AG08395 (cell line): ENCODE results near the gene SLC27A5.

Experiments used
- DNase-seq: peaks from one replicate; pipeline ENCODE4 v3.0.0; 2012; ENCODE audit warnings: mixed read lengths, low spot score

SLC27A5 gene, protein sequence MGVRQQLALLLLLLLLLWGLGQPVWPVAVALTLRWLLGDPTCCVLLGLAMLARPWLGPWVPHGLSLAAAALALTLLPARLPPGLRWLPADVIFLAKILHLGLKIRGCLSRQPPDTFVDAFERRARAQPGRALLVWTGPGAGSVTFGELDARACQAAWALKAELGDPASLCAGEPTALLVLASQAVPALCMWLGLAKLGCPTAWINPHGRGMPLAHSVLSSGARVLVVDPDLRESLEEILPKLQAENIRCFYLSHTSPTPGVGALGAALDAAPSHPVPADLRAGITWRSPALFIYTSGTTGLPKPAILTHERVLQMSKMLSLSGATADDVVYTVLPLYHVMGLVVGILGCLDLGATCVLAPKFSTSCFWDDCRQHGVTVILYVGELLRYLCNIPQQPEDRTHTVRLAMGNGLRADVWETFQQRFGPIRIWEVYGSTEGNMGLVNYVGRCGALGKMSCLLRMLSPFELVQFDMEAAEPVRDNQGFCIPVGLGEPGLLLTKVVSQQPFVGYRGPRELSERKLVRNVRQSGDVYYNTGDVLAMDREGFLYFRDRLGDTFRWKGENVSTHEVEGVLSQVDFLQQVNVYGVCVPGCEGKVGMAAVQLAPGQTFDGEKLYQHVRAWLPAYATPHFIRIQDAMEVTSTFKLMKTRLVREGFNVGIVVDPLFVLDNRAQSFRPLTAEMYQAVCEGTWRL

DNA sequence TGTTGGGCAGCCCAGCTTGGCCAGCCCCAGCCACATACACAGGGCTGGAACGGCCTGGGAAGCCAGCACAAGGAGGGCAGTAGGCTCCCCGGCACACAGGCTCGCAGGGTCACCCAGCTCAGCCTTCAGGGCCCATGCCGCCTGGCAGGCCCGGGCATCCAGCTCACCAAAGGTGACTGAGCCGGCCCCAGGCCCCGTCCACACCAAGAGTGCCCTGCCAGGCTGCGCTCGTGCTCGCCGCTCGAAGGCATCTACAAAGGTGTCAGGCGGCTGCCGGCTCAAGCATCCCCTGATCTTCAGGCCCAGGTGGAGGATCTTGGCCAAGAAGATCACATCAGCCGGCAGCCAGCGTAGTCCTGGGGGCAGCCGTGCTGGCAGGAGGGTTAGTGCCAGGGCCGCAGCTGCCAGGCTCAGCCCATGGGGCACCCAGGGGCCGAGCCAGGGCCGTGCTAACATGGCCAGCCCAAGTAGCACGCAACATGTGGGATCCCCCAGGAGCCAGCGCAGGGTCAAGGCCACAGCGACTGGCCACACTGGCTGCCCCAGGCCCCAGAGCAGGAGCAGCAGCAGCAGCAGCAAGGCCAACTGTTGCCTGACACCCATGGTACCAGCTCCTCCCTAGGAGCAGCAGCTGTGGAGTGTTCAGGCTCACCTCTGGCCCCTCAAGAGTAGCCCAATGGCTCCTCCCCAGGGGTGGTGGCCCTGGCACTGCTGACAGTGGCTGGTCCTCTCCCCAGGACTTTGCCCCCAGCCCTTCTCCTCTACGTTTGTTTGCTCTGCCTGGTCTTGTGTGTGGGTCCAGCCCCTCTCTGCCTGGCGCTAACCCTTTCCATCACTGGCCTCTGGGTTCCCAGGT lies at the start of gene SLC27A5:
Gene SLC27A5 (minus strand): TSS at position 640 of the 856 bp plus-strand sequence. CDS start 37 bp downstream, at position 603.
- DNase-seq: no peak

DNA sequence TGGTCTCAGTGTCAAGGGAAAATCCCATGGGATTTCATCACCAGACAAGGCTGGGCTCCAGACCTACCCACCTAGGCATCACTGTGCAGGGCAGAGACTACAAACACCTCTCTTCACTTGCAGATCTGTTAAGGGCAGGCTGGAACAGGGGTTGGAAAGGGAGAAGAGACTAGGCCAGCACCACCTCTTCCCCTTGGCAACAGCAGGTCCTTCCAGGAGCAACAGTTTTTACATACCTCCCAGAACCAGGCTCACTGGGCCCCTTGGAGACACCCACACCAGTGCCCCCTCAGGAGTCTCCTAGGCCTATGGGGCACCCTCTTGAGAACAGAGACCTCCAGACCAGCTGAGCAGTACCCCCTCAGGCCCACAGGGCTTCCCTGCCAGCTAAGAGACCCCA lies 49.1 kb upstream of the SLC27A5 start:
- DNase-seq: no peak

DNA sequence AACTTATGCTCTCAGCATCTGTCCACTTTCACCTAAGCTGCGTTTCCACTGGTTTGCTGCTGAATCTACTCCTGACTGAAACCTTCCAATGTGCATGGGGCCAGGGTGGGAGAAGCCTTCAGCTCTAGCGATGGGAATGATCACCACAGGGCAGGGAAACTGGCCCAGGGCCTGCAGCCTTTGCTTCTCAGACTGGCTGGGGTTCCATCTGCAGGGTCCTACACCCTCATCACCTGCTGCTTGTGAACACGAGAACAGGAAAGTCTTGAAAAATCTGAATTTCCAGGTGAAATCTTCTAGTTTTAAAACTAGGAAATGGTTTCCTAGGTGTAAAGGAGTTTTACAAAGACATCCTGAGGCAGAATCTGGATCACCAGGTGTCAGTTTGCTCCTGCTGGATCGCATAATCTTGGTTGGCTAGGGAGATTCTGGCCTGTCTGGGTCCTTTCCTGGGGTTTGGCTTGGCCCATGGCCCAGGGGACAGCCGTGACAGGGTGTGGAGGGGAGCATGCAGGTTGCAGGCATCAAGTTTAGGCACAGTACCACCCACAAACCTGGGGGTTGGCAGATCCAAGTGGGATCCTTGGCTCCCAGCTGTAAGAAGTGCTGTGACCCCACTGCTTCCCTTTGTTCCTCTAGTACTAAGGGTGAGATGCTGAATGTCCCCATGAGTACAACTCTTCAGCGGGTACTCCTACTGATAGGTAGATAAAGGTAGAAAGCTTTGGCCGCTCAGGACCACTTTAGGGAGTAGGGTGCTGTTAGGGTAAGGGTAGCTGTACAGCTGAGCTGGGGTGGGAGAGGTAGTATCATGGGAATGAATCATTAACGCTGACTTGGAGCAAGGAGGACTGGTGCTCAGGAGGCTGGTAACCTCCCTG lies 48.5 kb upstream of the SLC27A5 start:
- DNase-seq: no peak

DNA sequence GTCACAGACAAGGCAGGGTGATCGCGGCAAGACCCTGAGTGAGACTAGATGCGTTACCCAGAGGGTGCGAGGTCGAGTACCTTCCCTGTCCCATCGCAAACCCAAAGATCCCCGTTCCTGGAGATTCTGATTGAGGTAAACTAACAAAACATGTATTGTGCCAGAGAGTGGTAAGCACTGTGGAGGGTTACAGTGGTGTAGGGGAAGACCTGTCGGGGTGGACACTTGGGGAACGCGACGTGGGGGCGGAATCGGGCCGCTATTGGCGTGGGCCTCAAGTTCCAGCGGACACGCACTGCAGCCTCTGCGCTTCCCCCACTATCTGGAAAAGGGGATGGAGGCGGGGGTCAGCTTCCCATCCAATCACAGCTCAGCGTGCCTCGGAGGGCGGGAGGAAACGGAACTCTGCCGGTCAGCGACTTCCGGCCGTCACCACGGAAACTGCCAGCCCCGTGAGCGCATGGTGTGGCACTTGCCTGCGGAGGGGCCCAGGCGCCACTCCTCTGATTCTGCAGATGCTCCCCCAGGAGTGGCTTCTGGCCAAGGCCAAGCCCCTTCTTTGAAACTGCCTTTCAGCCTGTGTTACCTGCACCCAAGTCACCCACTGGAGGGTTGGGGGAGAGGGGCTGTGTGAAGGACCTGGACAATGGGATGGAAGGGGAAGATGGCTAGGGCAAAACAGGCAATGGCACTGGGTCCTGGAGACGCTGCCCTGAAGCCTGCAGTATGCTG lies 47.6 kb upstream of the SLC27A5 start:
- peak; percentile 96 for DNase-seq

DNA sequence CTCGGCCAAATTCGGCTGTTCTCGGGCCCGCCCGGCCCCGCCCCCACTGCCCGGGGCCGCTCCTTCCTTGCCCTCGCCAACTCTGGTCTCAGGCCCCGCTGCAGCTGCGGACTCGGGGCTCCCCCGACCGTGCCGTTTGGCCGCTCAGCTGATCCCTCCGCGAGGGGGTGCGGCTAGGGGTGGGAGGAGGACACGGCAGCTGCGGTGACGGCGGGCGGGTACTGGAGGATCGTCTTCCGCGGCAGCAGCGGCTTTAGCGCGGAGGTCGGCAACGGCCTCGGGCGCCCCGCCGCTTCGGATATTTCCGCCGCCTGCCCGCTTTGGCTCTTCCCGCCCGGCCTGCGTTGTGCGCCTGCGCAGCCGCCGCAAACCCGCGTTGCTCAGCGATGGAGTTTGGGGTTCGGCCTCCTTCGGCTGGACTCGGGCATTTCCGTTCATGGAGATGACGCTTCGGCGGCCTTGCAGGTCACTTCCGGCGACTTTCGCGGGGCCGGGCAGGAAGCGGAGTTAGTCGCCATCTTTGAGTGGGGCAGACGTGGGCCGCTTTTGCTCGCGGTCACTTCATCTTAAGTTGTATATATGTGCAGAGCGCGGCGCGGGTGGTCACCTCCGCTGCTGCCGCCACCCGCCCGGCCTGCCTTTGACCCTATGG lies 47.0 kb upstream of the SLC27A5 start:
- peak; percentile 95 for DNase-seq

DNA sequence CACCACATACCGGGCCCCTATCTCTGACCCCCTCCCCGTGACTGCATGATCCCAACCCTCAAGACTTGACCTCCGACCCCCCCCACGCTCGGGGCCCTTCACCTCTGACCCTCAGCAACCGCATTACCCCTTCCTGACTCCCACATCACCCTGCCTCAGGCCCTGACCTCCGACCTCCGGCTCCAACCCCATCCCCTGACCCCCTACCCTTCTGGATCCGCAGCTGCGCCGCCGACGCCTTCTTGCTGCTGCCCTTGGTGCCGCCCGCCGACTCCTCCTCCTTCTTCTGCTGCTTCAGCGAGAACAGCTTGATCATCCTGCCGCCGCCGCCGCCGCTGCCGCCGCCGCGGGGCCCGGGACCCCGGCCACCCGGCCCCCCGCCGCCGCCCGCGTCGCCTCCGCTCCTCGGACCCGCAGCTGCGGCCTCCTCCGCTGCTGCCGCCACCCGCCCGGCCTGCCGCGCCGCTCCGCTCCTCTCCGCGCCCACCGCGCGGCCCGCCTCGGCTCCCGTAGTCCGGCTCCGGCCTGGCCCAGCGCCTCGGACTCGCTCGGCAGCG lies 46.4 kb upstream of the SLC27A5 start, which contains the start of gene UBE2M:
Gene UBE2M (minus strand): TSS at position 546 of the 557 bp plus-strand sequence. CDS start 230 bp downstream, at position 316.
- DNase-seq: no peak

DNA sequence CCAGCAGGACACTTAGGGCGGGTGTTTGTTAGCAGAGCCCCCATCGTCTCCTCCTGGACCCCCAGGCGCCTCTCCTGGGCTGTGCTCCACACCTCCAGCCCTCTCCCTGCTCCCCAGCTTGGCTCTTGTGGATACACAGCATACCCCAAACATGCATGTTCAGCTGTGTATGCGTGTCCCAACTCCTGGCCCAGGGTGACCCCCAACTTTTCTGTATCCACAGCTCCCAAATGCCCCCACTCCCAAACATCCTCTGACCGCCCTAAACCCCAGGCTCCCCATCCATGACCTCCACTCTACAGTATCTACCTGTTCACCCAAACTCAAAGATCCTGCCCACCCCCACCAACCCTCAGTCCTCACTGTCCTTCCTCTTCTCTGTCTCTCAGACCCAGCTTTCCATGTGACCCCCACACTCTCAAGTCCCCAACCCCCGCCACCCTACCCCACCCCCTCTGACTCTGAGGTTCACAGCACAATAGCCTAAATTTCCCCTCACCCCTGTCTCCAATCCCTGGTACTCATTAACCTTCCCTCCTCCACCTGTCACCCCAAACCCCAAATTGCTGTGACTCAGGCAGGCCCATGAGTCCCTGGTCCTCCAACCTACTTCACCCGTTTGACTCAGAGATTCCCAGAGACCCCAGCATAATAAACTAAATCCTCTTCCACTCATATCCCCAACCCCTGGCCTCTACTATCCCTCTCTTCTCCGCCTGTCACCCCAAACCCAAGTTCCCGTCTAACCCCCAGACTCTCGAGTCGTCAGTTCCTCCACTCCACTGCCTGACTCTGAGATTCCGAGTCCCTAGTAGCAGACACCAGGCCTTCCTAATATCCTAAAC lies 45.7 kb upstream of the SLC27A5 start:
- no peak for DNase-seq

DNA sequence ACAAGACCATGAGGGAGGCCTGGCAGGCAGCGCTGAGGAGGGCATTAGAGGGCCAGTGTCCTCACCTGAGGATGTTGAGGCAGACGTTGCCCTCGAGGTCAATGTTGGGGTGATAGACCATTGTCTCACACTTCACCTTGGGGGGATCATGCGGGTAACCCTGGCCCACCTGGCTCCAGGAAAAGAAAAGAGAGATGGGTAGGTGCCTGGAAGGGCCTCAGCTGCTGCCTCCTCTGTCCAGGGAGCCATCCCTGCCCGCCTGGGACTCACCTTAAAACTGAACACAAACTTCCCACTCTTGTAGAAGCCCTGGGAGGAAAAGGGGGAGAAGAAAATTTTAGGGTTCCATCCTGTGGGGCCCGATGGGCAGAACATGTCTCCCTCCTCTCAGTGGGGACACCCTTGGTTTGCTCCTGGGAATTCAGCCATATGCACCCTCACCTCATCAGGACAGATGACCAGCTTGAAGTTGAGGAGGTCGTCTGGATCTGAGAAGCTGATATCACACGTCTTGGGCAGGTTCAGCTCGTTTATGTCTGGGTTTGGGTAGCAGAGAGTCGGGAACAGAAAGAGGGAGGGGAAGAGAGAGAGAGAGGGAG lies 44.9 kb upstream of the SLC27A5 start:
- no peak for DNase-seq

DNA sequence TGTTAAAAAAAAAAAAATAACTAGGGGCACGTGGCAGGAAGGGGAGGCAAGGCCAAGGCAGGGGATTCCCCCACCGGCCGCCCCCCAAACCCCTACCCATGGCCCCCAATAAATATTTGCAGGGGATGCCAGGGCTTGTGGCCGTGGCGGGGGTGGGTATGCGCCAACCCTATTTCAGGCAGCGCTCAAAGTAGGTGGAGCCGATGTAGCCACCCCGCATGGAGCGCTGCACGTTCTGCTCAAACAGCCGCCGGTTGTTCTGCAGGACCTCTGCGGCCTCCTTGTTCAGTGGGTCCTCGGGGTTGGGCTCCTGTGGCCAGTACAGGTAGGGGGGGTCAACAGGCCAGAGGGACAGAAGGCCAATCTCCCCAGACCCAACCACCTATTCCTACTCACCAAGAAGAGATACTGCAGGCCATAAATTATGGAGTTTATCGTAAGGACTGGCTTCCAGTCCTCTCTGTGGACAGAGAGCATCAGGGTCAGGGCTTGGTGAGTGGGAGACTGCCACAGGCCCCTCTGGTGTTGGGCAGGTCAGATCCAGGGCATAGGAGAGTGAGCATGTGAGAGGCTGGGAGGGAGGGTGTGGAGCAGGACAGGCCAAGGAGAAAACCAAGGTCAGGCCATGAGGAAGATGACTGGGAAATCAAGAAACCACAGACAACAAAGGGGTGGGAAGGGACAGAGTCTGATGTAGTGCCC lies 44.3 kb upstream of the SLC27A5 start:
- no peak for DNase-seq

DNA sequence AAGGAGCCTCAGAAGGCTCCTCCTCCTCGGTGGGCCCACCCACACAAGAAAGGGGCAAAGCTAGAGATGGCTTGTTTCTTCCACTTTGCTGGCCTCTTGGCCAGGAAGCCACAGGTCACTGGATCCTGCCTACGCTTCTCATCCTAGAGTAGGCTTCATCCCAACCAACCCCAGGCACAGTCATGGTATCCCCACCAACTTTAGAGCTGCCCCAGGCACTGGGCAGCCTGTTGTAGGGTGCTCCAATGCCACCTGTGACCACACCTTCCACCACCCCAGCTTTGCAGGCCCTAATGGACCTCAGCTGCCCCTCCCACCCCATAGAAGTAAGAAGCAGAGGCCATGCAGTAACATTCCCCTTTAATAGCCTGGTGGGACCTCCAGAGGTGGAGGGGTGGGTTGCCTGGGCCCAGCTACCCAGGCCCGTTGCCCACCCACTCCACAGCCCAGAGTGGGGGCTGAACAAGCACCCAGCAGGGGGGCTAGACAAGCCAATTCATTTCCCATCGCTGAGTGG lies 43.6 kb upstream of the SLC27A5 start:
- no peak for DNase-seq

DNA sequence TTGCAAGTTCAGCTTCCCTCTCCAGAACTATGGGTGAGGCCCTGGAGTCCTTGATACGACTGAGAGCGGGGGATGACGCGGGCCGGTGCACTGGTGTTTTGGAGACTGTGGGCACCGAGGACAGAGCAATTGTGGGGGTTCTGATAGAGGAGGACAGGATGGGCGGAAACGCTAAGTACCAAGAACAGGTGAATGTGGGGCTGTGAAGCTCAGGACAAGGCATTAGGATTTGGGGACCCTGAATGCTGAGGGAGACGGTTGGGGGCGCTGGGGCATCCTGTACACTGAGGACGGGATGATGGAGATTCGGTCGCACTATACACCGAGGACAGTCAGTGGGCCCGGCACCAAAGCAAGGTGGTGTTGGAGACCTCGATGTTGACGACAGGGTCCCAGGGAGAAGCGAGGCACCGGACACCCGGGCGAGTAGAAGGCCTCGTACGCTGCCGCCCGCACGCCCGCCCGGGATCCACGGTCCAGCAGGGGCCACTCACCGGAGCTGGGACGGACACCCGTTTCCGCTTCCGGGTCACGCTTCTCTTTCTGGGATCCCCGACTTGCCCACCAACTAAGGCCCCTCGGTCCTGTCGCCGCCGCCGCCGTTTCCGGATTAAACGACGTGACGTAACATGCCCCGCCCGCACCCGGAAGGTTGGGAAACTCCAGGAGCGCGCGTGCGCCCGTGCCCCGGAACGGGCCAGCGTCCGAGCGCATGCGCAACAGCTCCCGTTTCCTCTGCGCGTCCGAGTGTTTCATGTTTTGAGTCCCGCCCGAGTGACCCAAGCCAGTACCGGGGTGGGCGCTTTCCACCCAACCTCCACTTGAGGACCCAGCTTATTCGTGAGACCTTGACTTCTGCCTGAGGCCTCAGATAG lies 42.9 kb upstream of the SLC27A5 start, which contains the start of gene CHMP2A:
Gene CHMP2A (minus strand): TSS at position 612 of the 875 bp plus-strand sequence. CDS start 893 bp downstream, outside the sequence.
- DNase-seq: peak; percentile 99

DNA sequence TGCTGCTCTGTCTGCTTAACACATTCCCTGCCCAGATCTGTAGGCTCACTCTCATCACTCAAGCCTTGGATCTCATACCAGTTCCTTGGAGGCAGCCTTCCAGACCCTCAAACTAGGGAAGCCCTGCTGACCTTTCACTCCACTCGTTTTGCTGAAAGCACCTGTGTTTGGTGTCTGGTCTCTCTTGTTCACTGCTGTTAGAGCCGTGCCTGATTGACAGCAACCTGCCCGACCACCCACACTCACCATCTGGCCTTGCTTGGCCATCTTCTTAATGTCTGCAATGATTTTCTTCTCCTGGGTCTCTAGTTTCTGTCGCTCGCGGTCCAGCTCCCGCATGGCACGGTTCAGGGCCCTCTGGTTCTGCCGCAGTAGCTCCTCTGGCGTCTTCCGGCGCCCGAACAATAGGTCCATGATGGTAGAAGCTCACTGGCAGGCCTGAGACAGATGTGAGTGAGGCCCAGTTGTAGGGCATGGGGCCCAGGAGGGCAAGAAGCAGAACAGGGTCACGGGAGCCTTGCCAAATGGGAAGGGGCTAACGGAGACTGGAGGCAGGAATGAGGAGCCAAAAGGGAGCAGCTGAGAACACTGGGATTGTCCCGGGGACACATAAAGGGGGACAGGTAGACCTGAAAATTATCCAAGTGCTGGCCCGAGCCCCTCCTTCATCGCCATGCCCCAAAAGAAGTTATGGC lies 42.2 kb upstream of the SLC27A5 start:
- DNase-seq: no peak

DNA sequence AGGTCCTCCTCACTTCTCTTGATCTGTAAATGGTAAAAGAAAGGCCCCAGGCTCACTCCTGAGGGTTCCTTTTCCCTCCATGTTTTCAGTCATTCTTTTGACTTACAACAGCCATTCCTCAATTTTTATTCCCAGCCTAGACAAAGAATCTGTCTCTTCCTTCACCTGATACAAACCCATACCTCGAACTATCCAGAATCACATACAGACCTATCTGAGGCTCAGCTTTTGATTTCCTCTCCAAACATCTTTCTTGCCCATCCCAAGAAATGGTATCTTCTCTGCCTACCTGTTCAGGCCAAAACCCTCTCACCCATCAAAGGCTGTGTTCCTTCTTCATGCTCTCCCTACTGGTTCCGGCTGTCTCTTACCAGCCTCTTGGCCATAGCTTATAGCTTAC lies 40.9 kb upstream of the SLC27A5 start:
- DNase-seq: no peak

DNA sequence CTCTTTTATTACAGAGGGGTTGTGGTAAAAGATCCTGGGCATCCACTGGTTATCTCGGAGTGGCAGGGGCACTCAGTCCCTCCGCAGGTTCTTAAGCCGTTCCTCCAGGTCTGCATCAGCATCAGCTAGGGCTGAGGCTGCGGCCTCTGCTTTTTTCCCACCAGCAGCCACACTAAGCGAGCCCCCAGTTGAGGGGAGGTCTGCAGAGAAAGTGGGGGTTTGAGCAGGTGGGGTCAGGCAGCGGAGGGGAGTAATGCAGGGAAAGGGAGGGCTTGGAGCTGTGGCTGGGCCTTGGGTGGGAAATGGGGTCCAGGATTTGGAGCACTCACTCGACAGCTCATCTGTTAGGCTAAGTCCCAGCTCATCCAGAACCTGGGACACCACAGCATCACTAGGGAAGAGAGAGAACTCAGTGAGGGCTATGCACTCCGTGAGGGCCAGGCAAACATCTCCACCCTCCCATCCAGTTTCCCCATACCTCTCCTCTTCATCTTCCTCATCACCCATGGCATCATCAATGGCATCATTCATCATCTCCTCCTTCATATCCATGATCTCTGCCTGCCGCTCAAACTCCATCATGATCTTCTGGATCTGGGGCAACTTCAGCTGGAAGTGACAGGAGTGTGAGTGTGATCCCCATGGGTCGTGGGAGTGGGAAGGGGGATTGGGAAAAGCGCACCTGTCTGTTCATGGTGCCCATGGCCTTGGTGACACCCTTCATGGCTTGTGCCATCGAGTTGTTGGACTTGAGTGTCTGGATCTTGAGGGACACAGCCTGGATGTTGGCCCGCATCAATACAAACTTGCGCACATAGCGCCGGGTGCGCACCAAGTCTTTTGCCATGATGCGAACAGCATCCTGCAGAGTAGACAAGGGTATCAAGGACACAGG lies 40.0 kb upstream of the SLC27A5 start:
- DNase-seq: no peak

DNA sequence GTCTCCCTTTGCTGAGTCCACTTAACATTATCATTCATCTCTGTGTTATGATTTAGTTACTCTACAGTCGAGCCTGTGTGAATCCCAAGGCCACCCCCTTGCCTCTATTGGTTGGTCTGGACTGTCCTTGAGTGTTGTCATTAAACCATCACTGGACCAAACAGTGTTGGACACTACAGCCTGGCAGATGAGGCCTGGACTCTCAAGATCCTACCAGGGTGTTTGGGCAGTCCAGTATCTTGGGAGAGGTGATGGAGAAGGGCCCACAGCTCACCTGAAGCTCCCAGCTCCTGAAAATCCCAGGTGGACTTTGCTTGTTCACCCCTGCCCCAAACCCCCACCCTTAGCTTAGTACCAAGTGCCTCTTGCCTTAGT lies 39.3 kb upstream of the SLC27A5 start:
- DNase-seq: no peak
